Upper lobe of right lung (tissue), 1 donor: ENCODE data around the gene GJA9. TPM values are rescaled to one million over a fixed set of nuclear protein-coding genes. Genes with fewer than 3 reads are reported as not detected.

Experiments used
- ATAC-seq: fragments of 200-7000 bp; cut with Tn5 transposase; one replicate; pipeline ENCODE4 v1.9.1; 2020; ENCODE audit warnings: mild to moderate bottlenecking, moderate library complexity
- DNase-seq: peaks from one replicate; pipeline ENCODE4 v3.0.0-alpha.2; 2020
- H3K27ac ChIP-seq: fragments of 200-600 bp; one replicate; pipeline ENCODE4 v1.8.0; 2022
- H3K27me3 ChIP-seq: fragments of 200-600 bp; one replicate; pipeline ENCODE4 v1.8.0; 2022; ENCODE audit warnings: mild to moderate bottlenecking
- H3K36me3 ChIP-seq: fragments of 200-600 bp; one replicate; pipeline ENCODE4 v1.8.0; 2022
- H3K4me1 ChIP-seq: fragments of 200-600 bp; one replicate; pipeline ENCODE4 v1.8.0; 2022
- H3K4me3 ChIP-seq: fragments of 200-600 bp; one replicate; pipeline ENCODE4 v1.8.0; 2022; ENCODE audit warnings: mild to moderate bottlenecking
- H3K9me3 ChIP-seq: fragments of 200-600 bp; one replicate; pipeline ENCODE4 v1.8.0; 2022
- CTCF ChIP-seq: fragments of 200-600 bp; IDR thresholded peaks from one replicate; pipeline ENCODE4 v1.8.0; 2022; ENCODE audit warnings: antibody characterized with exemption
- intact Hi-C: fragments of 100-400 bp; cut with DNase I; formaldehyde crosslinking; loops from one replicate; pipeline ENCODE4 v1.11.0; 2022
- long read RNA-seq: library from polyadenylated mRNA; unstranded; transcript quantifications from one replicate; pipeline ENCODE4 v2.0.0, GENCODE V29; 2021
- total RNA-seq: library from RNA; stranded (reverse); fragmentation: NEBNext Ultra II Directional; extraction: Animal tissue kit (Norgen Biotek cat#: 25700); gene quantifications from one replicate; pipeline ENCODE4 v1.2.1, GENCODE V29; 2021
- donor health status: DM: no; HTN: yes; CAD: no; lungs with severe emphysema.

The GJA9 gene
- total RNA-seq: not detected
- long read RNA-seq, partial matches to known transcripts: 0 of 3 reads
- long read RNA-seq, other reads (novel, unspliced or antisense): 0 of 3 reads

GRCh38 chr1:38881487-38881886 is at the start of gene GJA9:
Gene GJA9, minus strand, starts transcription at chr1:38881587. Its CDS starts 5,489 bp downstream, at chr1:38876098.
- intact Hi-C loops: no loop called here
- no peak for TF ChIP-seq CTCF
- no peaks in the 10 kb centered on the region for H3K9me3 ChIP-seq
- H3K27ac ChIP-seq: no peak within 1 kb of the TSS
- no peaks in the 10 kb centered on the region for H3K36me3 ChIP-seq
- H3K27me3 ChIP-seq: no peaks in the 10 kb centered on the region
- no peak within 1 kb of the TSS for H3K4me3 ChIP-seq
- ATAC-seq (no peak), DNase-seq (no peak)
- H3K4me1 ChIP-seq: no peaks in the 10 kb centered on the region

GRCh38 chr1:38929476-38929875 is 48.1 kb upstream of the GJA9 start:
- intact Hi-C loops: no loop called here
- no peaks in the 10 kb centered on the region for H3K27me3 ChIP-seq
- H3K9me3 ChIP-seq: no peaks in the 10 kb centered on the region
- ATAC-seq (no peak), DNase-seq (no peak)
- H3K27ac ChIP-seq: no peak overlapping the region
- no peak overlapping the region for H3K4me3 ChIP-seq
- no peaks in the 10 kb centered on the region for H3K36me3 ChIP-seq
- H3K4me1 ChIP-seq: no peaks in the 10 kb centered on the region
- TF ChIP-seq CTCF: no peak

- ATAC-seq: no peak
- no peak for TF ChIP-seq CTCF
- intact Hi-C loops: no loop called here
- H3K36me3 ChIP-seq: no peaks in the 10 kb centered on the region
- DNase-seq: no peak
- no peaks in the 10 kb centered on the region for H3K4me1 ChIP-seq
- no peaks in the 10 kb centered on the region for H3K9me3 ChIP-seq
- no peak overlapping the region for H3K27ac ChIP-seq
- H3K4me3 ChIP-seq: no peak overlapping the region
- H3K27me3 ChIP-seq: no peaks in the 10 kb centered on the region
These were observed 47.7 kb upstream of the GJA9 start for GRCh38 chr1:38929054-38929453.

- no peaks in the 10 kb centered on the region for H3K9me3 ChIP-seq
- no peak overlapping the region for H3K4me3 ChIP-seq
- H3K4me1 ChIP-seq: no peaks in the 10 kb centered on the region
- H3K27me3 ChIP-seq: no peaks in the 10 kb centered on the region
- no peak for TF ChIP-seq CTCF
- ATAC-seq: no peak
- intact Hi-C loops: no loop called here
- no peaks in the 10 kb centered on the region for H3K36me3 ChIP-seq
- no peak overlapping the region for H3K27ac ChIP-seq
- no peak for DNase-seq
These were observed 44.7 kb upstream of the GJA9 start for GRCh38 chr1:38926091-38926490.

GRCh38 chr1:38925391-38925790 is 44.0 kb upstream of the GJA9 start:
- H3K4me3 ChIP-seq: no peak overlapping the region
- no peaks in the 10 kb centered on the region for H3K27me3 ChIP-seq
- no peaks in the 10 kb centered on the region for H3K4me1 ChIP-seq
- ATAC-seq: no peak
- H3K36me3 ChIP-seq: no peaks in the 10 kb centered on the region
- intact Hi-C loops: no loop called here
- TF ChIP-seq CTCF: no peak
- no peaks in the 10 kb centered on the region for H3K9me3 ChIP-seq
- no peak for DNase-seq
- no peak overlapping the region for H3K27ac ChIP-seq

- H3K9me3 ChIP-seq: no peaks in the 10 kb centered on the region
- no peak overlapping the region for H3K27ac ChIP-seq
- intact Hi-C loops: no loop called here
- ATAC-seq (no peak), DNase-seq (no peak)
- H3K27me3 ChIP-seq: no peaks in the 10 kb centered on the region
- H3K4me1 ChIP-seq: no peaks in the 10 kb centered on the region
- no peak overlapping the region for H3K4me3 ChIP-seq
- no peak for TF ChIP-seq CTCF
- H3K36me3 ChIP-seq: no peaks in the 10 kb centered on the region
These were observed 42.2 kb upstream of the GJA9 start for GRCh38 chr1:38923607-38924006.
